CD14-positive monocyte (primary cell): Measurements from ENCODE around the gene PPIL4. TPM values are rescaled to one million over a fixed set of nuclear protein-coding genes. Genes with fewer than 3 reads are reported as not detected.

Source experiments
- DNase-seq, 3 donors: peaks; one replicate each; pipeline ENCODE4 v3.0.0-alpha.2; 2011 to 2022
- H2AFZ ChIP-seq: 2 replicates; pipeline ENCODE4 v1.6.0; 2012; ENCODE audit warnings: mild to moderate bottlenecking, low read depth, low read length, inconsistent platforms; ENCODE audit not compliant: insufficient read depth, poor library complexity, severe bottlenecking
- H3K27ac ChIP-seq, 2 donors: 1 replicate in 1 of 2; 2 replicates in 1 of 2; pipeline ENCODE4 v1.5.1; 2012 to 2013; ENCODE audit warnings: low read length in 2 of 2, control low read depth in 1 of 2, inconsistent platforms in 1 of 2, low read depth in 1 of 2, mild to moderate bottlenecking in 1 of 2
- H3K27me3 ChIP-seq, 2 donors: one replicate each; pipeline versions ENCODE4 v1.6.0 to v1.6.1; 2011 to 2013; ENCODE audit warnings: low read length in 2 of 2; ENCODE audit not compliant: control insufficient read depth in 2 of 2, insufficient read depth in 2 of 2
- H3K36me3 ChIP-seq, 2 donors: replicated peaks in 1 of 2; 1 replicate in 1 of 2; 2 replicates in 1 of 2; pipeline versions ENCODE4 v1.5.1 to v1.6.1; 2012 to 2013; ENCODE audit warnings: low read length in 2 of 2, control low read depth in 1 of 2, inconsistent platforms in 1 of 2, mild to moderate bottlenecking in 1 of 2; ENCODE audit not compliant: insufficient read depth in 2 of 2, control insufficient read depth in 1 of 2
- H3K4me1 ChIP-seq, 2 donors: 1 replicate in 1 of 2; 2 replicates in 1 of 2; pipeline versions ENCODE4 v1.5.1 to v1.6.1; 2012 to 2013; ENCODE audit warnings: low read length in 2 of 2, control low read depth in 1 of 2, inconsistent platforms in 1 of 2, mild to moderate bottlenecking in 1 of 2, moderate library complexity in 1 of 2; ENCODE audit not compliant: insufficient read depth in 2 of 2, control insufficient read depth in 1 of 2
- H3K4me2 ChIP-seq: replicated peaks from 2 replicates; pipeline ENCODE3; 2012; ENCODE audit warnings: low read length, moderate library complexity, mild to moderate bottlenecking; ENCODE audit not compliant: poor library complexity, severe bottlenecking; ENCODE audit errors: extremely low read depth
- H3K4me3 ChIP-seq, 3 experiments: fragments of 200-600 bp in 1 of 3; sonication (generic) in 1 of 3; replicated peaks in 1 of 3; 1 replicate in 2 of 3; 2 replicates in 1 of 3; pipeline ENCODE4 v1.5.1; 2011 to 2013; ENCODE audit warnings: low read length in 3 of 3, mild to moderate bottlenecking in 3 of 3, control low read depth in 2 of 3, low read depth in 2 of 3, inconsistent platforms in 1 of 3, moderate library complexity in 1 of 3
- H3K79me2 ChIP-seq: 2 replicates; pipeline ENCODE4 v1.6.0; 2012; ENCODE audit warnings: mild to moderate bottlenecking, control low read depth, inconsistent platforms, low read length, moderate library complexity; ENCODE audit not compliant: insufficient read depth
- H3K9ac ChIP-seq: 2 replicates; pipeline ENCODE4 v1.6.0; 2017; ENCODE audit warnings: low read length, mild to moderate bottlenecking; ENCODE audit not compliant: insufficient read depth, poor library complexity, severe bottlenecking
- H3K9me3 ChIP-seq, 2 donors: replicated peaks in 1 of 2; 1 replicate in 1 of 2; 2 replicates in 1 of 2; pipeline versions ENCODE4 v1.5.1 to v1.6.1; 2012 to 2013; ENCODE audit warnings: low read length in 2 of 2, control low read depth in 1 of 2; ENCODE audit not compliant: control insufficient read depth in 1 of 2, insufficient read depth in 1 of 2
- H4K20me1 ChIP-seq: 2 replicates; pipeline ENCODE4 v1.6.0; 2012; ENCODE audit warnings: mild to moderate bottlenecking, low read length, control low read depth, moderate library complexity; ENCODE audit not compliant: insufficient read depth
- H3K27ac Mint-ChIP-seq, 7 donors: one replicate each; pipeline ENCODE4 v1.8.0; 2020; ENCODE audit warnings: mild to moderate bottlenecking in 7 of 7, mixed read lengths in 7 of 7, moderate library complexity in 6 of 7, inconsistent platforms in 2 of 7
- H3K27me3 Mint-ChIP-seq, 3 donors: one replicate each; pipeline ENCODE4 v1.8.0; 2021 to 2022; ENCODE audit warnings: low read depth in 3 of 3, mild to moderate bottlenecking in 3 of 3, mixed read lengths in 3 of 3, moderate library complexity in 3 of 3, inconsistent platforms in 1 of 3
- H3K36me3 Mint-ChIP-seq, 2 donors: one replicate each; pipeline ENCODE4 v1.8.0; 2020; ENCODE audit warnings: mixed read lengths in 2 of 2, inconsistent platforms in 1 of 2, mild to moderate bottlenecking in 1 of 2
- H3K4me1 Mint-ChIP-seq: one replicate; pipeline ENCODE4 v1.8.0; 2020; ENCODE audit warnings: mild to moderate bottlenecking, mixed read lengths
- H3K4me3 Mint-ChIP-seq, 2 donors: one replicate each; pipeline ENCODE4 v1.8.0; 2020; ENCODE audit warnings: mild to moderate bottlenecking in 2 of 2, mixed read lengths in 2 of 2, moderate library complexity in 1 of 2
- H3K9me3 Mint-ChIP-seq, 7 donors: one replicate each; pipeline ENCODE4 v1.8.0; 2020 to 2022; ENCODE audit warnings: mixed read lengths in 7 of 7, mild to moderate bottlenecking in 6 of 7, moderate library complexity in 6 of 7, inconsistent platforms in 2 of 7
- WGBS: methylation state at CpG from one replicate; pipeline ENCODE4 v1.1.5; 2013; ENCODE audit warnings: missing lambda C conversion rate; ENCODE audit not compliant: insufficient coverage; 5-methylcytosine and 5-hydroxymethylcytosine counted together
- intact Hi-C, 2 donors: fragments of 100-400 bp; cut with micrococcal nuclease; formaldehyde crosslinking; loops; one replicate each; pipeline versions ENCODE4 v1.15.0 to v1.15.1; 2023
- polyA plus RNA-seq, 3 donors: library from polyadenylated mRNA; depleted of rRNA in 1 of 3; unstranded in 2 of 3; stranded (reverse) in 1 of 3; fragments of 300-500 nt in 2 of 3; fragments of >200 nt in 1 of 3; fragmentation: Illumina TruSeq in 2 of 3; gene quantifications; 1 replicate in 2 of 3; 2 replicates in 1 of 3; pipeline ENCODE4 v1.2.3, GENCODE V29; 2012 to 2021
- TF ChIP-seq, protein P1 (sequence below): fragments of 200-600 bp; IDR thresholded peaks from one replicate; pipeline ENCODE4 v1.8.0; 2022; ENCODE audit warnings: antibody characterized with exemption, mild to moderate bottlenecking

PPIL4 gene
- polyA plus RNA-seq, 3 donors, result 3.5 to 9.2 (median 4.4) TPM

DNA sequence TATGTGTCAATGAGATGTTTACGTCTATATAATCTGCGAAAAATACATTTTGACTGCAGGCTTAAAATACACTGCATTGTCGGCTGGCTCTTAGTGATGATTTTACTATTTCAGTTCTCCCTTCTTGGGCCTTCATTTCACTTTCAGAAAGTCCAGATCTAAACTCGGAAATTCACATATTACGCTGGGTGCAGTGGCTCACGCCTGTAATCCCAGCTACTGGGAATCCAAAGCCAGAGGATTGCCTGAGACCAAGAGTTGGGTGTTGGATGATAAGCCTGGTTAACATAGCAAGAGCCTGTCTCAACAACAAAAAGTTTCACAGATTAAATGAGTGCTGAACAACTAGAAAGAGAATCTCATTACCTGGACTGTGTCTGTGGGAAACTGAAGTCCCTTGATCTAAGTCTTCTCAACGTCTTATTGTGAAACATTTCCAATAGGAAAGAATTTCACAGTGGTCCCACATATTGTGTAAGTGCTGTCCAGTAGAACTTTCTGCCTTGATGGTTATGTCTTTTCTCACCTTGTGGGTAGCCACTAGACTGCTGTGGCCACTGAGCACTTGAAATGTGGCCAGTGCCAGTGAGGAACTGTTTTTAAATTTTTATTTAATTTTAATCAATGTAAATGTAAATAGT, 22.2 kb upstream of the PPIL4 start:
- Histone ChIP-seq H3K9ac (no peak overlapping the region), H3K4me1 (peaks cover 19 to 24% of the 10 kb centered on the region in 2 donors), H3K27ac (no peak overlapping the region), H2AFZ (no peak overlapping the region), H3K9me3 (no peaks in the 10 kb centered on the region), H3K27me3 (peaks cover 2 to 17% of the 10 kb centered on the region in 2 donors), H3K79me2 (peaks cover 49% of the 10 kb centered on the region), H4K20me1 (peaks cover 8% of the 10 kb centered on the region), H3K4me3 (no peak overlapping the region), H3K36me3 (no peaks in the 10 kb centered on the region), H3K4me2 (no peak overlapping the region)
- DNase-seq, result no peak
- TF ChIP-seq, protein P1, sequence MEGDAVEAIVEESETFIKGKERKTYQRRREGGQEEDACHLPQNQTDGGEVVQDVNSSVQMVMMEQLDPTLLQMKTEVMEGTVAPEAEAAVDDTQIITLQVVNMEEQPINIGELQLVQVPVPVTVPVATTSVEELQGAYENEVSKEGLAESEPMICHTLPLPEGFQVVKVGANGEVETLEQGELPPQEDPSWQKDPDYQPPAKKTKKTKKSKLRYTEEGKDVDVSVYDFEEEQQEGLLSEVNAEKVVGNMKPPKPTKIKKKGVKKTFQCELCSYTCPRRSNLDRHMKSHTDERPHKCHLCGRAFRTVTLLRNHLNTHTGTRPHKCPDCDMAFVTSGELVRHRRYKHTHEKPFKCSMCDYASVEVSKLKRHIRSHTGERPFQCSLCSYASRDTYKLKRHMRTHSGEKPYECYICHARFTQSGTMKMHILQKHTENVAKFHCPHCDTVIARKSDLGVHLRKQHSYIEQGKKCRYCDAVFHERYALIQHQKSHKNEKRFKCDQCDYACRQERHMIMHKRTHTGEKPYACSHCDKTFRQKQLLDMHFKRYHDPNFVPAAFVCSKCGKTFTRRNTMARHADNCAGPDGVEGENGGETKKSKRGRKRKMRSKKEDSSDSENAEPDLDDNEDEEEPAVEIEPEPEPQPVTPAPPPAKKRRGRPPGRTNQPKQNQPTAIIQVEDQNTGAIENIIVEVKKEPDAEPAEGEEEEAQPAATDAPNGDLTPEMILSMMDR, result no peak
- 100% methylated on average over 1 of the region's 7 CpGs for WGBS
- Mint-ChIP-seq H3K4me1 (peaks cover 17% of the 10 kb centered on the region), H3K36me3 (no peaks in the 10 kb centered on the region), H3K4me3 (no peak overlapping the region), H3K27ac (peak overlapping the region in 1 of 7 donors; percentile 32), H3K27me3 (peaks cover 8 to 11% (median 10%) of the 10 kb centered on the region in 3 donors), H3K9me3 (no peaks in the 10 kb centered on the region)
- intact Hi-C loops, result loop anchor here in 1 of 2 donors (10.0 kb wide), 1 partner anchor 157 kb away; no protein-coding TSS in a partner anchor

DNA sequence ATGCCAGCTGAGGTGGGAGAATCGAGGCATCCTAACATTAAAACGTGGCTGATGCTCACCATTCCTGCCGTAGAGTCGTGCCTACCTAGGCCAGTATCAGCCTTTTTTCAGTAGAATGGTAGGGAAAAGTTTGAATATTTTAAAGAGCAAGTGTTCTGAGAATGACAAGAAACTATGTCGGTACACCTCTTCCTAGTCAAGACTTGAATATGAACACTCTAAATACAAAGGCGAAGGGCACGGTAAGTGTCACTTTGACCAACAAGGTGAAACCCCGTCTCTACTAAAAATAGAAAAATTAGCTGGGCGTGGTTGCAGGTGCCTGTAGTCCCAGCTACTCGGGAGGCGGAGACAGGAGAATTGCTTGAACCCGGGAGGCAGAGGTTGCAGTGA, 21.3 kb upstream of the PPIL4 start:
- peaks cover 8 to 13% (median 10%) of the 10 kb centered on the region in 3 donors for H3K27me3 Mint-ChIP-seq
- H2AFZ ChIP-seq, result peak overlapping the region; percentile 98
- no peaks in the 10 kb centered on the region for H3K9me3 ChIP-seq
- H4K20me1 ChIP-seq, result peaks cover 8% of the 10 kb centered on the region
- DNase-seq, result no peak
- no peaks in the 10 kb centered on the region for H3K36me3 Mint-ChIP-seq
- TF ChIP-seq, protein P1, result no peak
- H3K4me2 ChIP-seq, result peak overlapping the region; percentile 84
- peaks cover 2 to 17% of the 10 kb centered on the region in 2 donors for H3K27me3 ChIP-seq
- peak overlapping the region; percentile 82 to 86 for H3K27ac ChIP-seq
- no peaks in the 10 kb centered on the region for H3K9me3 Mint-ChIP-seq
- peak overlapping the region; percentile 93 to 95 for H3K4me3 Mint-ChIP-seq
- H3K4me1 ChIP-seq, result peaks cover 19 to 24% of the 10 kb centered on the region in 2 donors
- H3K4me3 ChIP-seq, result peak overlapping the region; percentile 78 to 99 (median 84)
- no peaks in the 10 kb centered on the region for H3K36me3 ChIP-seq
- peak overlapping the region; percentile 91 for H3K9ac ChIP-seq
- peaks cover 41% of the 10 kb centered on the region for H3K79me2 ChIP-seq
- WGBS, result 58% methylated on average over 6 of the region's 12 CpGs
- H3K27ac Mint-ChIP-seq, result peak overlapping the region in 3 of 7 donors; percentile 79 to 88 (median 85)
- H3K4me1 Mint-ChIP-seq, result peaks cover 17% of the 10 kb centered on the region
- intact Hi-C loops, result loop anchor here in 1 of 2 donors (10.0 kb wide), 1 partner anchor 158 kb away; no protein-coding TSS in a partner anchor
